WI38 (cell line): ENCODE data around the gene PLEKHB2.
"Not testable (repeated sequence)": the region's sequence is repeated elsewhere in the genome, so short reads cannot be mapped to it uniquely, and the experiment has no call there.

Source experiments
- H3K4me3 ChIP-seq: 2 replicates; pipeline ENCODE4 v1.5.1; 2011; ENCODE audit warnings: low read depth, mild to moderate bottlenecking, control low read depth, low read length
- TF ChIP-seq, protein P1 (sequence below): IDR thresholded peaks from 2 replicates; pipeline ENCODE4 v1.5.1; 2012; ENCODE audit warnings: low read depth, mild to moderate bottlenecking, control low read depth, low read length

Gene PLEKHB2

DNA sequence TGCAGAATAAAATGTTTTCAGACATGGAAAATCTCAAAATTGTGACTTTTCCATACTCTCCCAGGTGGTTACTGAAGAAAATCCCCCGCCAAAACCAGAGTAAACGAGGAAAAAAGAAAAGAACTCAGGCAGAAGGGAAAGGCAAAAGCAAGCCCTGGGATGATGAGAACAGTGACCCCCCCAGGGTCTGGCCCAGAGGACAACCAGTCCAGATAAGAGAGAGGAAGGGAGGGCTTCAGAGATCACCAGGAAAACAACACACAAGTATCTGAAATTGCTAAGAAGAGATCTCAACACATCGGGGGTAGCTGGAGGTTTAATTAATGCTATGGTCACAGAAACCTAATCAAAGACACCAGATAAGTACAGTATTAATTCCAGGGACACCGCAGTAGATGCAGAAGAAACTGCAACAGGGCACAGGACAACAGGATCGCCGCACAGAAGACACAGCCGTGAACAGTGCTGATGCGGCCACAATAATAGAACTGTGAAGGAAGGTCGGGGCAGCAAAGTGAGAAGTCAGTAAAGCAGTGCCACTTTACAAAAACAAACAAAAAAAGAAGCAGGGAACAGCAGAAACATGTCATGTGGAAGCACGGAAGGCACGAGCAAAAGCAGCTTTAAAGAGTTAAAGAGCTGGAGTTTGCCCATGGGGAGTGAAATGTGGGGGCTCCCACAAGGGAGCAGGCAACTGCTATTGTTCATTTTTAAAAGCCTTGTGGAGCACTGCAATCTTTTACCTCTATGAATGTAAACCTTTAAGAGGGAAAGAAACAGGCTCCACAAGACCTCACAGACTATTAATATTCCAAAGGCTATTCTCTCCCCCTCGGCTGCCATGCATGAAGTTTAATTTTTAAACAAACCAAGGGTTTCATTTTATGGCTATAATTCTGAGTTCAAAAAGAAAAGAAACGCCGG, 40.3 kb upstream of the PLEKHB2 start:
- no peak overlapping the region for H3K4me3 ChIP-seq
- TF ChIP-seq, protein P1, sequence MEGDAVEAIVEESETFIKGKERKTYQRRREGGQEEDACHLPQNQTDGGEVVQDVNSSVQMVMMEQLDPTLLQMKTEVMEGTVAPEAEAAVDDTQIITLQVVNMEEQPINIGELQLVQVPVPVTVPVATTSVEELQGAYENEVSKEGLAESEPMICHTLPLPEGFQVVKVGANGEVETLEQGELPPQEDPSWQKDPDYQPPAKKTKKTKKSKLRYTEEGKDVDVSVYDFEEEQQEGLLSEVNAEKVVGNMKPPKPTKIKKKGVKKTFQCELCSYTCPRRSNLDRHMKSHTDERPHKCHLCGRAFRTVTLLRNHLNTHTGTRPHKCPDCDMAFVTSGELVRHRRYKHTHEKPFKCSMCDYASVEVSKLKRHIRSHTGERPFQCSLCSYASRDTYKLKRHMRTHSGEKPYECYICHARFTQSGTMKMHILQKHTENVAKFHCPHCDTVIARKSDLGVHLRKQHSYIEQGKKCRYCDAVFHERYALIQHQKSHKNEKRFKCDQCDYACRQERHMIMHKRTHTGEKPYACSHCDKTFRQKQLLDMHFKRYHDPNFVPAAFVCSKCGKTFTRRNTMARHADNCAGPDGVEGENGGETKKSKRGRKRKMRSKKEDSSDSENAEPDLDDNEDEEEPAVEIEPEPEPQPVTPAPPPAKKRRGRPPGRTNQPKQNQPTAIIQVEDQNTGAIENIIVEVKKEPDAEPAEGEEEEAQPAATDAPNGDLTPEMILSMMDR, result no peak

DNA sequence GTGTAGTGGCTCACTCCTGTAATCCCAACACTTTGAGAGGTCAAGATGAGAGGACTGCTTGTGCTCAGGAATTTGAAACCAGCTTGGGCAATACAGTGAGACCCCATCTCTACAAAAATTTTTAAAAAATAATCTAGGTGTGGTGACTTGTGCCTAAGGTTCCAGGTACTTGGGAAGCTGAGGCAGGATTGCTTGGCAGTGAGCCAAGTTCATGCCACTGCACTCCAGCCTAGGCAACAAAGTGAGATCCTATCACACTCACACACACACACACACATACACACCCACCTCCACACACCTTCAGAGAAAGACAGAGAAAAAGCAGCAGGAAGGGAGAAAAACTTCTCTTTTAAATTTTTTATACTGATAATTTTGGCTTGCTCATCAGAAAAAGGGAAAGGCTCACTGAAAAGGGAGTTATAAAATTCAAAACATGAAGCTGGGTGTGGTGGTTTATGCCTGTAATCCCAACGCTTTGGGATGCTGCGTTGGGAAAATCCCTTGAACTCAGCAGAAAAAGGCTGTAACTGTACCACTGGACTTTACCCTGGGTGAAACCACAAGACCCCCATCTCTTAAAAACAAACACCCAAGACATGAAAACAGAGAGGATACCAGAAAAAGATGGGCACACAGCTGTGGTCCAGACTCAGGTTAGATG, 37.5 kb upstream of the PLEKHB2 start:
- TF ChIP-seq, protein P1, result no peak
- H3K4me3 ChIP-seq, result no peak overlapping the region

DNA sequence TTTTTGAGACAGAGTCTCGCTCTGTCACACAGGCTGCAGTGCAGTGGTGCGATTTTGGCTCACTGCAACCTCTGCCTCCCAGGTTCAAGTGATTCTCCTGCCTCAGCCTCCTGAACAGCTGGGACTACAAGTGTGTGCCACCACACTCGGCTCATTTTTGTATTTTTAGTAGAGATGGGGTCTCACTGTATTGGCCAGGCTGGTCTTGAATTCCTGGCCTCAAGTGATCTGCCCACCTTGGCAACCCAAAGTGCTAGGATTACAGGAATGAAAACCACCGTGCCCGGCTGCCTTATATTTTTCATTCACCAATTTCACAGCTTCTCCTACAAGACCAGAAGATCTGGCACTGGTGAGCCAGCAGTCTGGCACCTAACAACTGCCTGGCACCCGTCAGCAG, 37.0 kb upstream of the PLEKHB2 start:
- H3K4me3 ChIP-seq, result not testable (repeated sequence)

DNA sequence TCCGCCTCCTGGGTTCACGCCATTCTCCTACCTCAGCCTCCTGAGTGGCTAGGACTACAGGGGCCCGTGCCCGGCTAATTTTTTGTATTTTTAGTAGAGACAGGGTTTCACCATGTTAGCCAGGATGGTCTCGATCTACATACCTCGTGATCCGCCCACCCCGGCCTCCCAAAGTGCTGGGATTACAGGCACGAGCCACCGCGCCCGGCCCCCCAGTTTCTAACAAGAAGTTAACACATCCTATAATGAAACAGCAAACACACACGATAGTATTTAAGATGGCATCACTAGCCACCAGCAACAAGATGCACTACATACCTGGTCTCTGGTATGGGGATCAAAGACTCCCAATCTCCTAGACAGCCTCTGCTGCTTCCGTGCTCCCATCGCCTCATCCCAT, 29.6 kb upstream of the PLEKHB2 start:
- not testable (repeated sequence) for H3K4me3 ChIP-seq

DNA sequence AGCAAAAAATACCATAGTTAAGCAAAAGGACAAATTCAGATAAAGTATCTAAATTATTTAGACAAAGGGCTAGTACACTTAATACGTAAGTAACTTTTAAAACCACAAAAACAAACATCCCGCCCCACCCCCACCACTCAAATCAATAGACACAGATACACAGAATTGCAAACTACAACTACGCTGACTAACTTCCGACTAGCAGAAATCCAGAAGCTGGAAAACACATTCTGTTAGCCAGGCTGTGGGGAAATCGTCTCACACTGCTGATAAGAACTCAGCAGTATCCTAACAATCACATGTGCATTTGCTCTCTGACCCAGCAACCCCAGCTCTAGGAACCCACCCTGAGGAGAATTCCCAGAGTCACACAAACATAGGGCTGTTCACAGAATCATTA, 28.4 kb upstream of the PLEKHB2 start:
- TF ChIP-seq, protein P1, result no peak
- H3K4me3 ChIP-seq, result no peak overlapping the region

DNA sequence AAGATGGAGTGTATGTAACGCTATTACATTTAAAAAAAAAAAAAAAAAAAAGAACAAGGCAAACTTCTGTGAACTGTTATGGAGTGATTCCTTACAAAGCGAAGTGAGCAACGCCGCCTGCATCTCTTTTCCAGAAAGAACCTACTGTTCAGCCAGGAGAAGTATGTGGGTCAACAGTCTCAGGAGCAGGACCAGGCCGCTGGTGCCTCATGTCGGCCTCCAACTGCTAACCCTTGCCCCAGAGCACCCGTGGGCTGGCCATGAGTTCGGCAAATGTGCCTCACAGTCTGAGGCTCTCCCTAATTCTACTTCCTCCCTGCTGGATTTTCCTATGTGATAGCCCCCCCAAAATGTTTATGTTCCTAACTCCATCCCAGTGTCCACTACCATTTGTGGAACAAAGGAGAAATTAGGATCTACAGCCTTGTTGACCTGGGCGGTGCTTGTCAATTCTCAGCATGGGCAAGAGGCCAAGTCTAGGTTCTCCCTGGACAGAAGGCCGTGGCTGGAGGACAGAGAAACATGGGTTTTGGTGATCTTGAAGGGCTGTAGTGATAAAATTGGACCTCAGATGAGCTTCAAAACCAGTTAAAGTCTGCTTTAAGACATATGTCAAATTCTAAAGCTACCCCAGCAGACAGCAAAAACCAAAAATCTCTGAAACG, 27.8 kb upstream of the PLEKHB2 start:
- no peak overlapping the region for H3K4me3 ChIP-seq
- TF ChIP-seq, protein P1, result no peak

DNA sequence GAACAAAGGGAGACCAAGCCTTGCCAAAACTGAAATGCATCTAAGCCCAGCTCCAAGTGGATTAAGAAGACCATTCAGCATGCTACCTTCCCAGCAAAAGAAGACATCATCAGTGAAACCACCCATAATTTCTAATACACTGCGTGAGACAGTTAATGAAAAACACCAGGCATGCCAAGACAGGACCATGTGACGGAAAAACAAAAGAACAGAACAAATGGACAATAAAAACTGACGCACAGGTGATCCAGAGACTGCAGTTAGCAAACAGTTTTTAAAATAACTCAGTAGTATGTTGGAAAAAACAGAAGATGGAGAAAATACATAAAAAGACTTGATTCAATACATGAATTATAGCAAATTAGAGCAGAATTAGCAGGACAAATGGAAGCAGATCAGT, 27.2 kb upstream of the PLEKHB2 start:
- H3K4me3 ChIP-seq, result no peak overlapping the region
- TF ChIP-seq, protein P1, result no peak

DNA sequence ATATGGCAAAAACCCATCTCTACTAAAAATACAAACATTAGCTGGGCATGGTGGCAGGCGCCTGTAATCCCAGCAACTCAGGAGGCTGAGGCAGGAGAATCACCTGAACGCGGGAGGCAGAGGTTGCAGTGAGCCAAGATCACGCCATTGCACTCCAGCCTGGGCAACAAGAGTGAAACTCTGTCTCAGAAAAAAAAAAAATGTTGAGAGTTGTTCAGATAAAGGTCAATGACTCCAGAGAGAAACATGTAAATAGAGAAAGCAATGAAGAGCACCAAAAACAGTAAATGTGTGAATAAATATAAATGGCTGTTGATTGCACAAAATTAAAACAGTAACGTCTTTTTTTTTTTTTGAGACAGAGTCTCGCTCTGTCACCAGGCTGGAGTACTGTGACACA, 25.2 kb upstream of the PLEKHB2 start:
- not testable (repeated sequence) for H3K4me3 ChIP-seq
